Right lobe of liver (tissue), 6 donors: Measurements from ENCODE around the gene KLK15. TPM values are rescaled to one million over a fixed set of nuclear protein-coding genes. Genes with fewer than 3 reads are reported as not detected.

Experiments used
- ATAC-seq, 4 donors: fragments of 200-7000 bp; cut with Tn5 transposase; one replicate each; pipeline ENCODE4 v1.9.1; 2020; ENCODE audit warnings: mild to moderate bottlenecking in 4 of 4, moderate library complexity in 4 of 4
- DNase-seq, 3 donors: peaks; one replicate each; pipeline ENCODE4 v3.0.0-alpha.2; 2020
- H3K27ac ChIP-seq, 3 donors: fragments of 200-600 bp; one replicate each; pipeline ENCODE4 v1.8.0; 2022
- H3K27me3 ChIP-seq, 2 donors: fragments of 200-600 bp; one replicate each; pipeline ENCODE4 v1.8.0; 2022
- H3K36me3 ChIP-seq, 4 donors: fragments of 200-600 bp; sonication (generic) in 1 of 4; one replicate each; pipeline versions ENCODE4 v1.5.1 to v1.8.0; 2017 to 2022; ENCODE audit warnings: control low read depth in 1 of 4
- H3K4me1 ChIP-seq, 4 donors: fragments of 200-600 bp; sonication (generic) in 1 of 4; one replicate each; pipeline versions ENCODE4 v1.5.1 to v1.8.0; 2017 to 2022; ENCODE audit warnings: control low read depth in 1 of 4
- H3K4me3 ChIP-seq, 3 donors: fragments of 200-600 bp; one replicate each; pipeline ENCODE4 v1.8.0; 2022
- H3K9me3 ChIP-seq, 4 donors: fragments of 200-600 bp; sonication (generic) in 1 of 4; one replicate each; pipeline versions ENCODE4 v1.5.1 to v1.8.0; 2017 to 2022; ENCODE audit warnings: control low read depth in 1 of 4
- CTCF ChIP-seq, 4 donors: fragments of 200-600 bp in 3 of 4; fragments of 450-650 bp in 1 of 4; IDR thresholded peaks; one replicate each; pipeline versions ENCODE4 v1.5.1 to v1.8.0; 2016 to 2022; ENCODE audit warnings: antibody characterized with exemption in 4 of 4, mild to moderate bottlenecking in 2 of 4
- POLR2A ChIP-seq: fragments of 450-650 bp; IDR thresholded peaks from one replicate; pipeline ENCODE4 v1.6.1; 2017; ENCODE audit warnings: antibody characterized with exemption, mild to moderate bottlenecking
- WGBS: methylation state at CpG from one replicate; pipeline ENCODE4 v1.1.6; 2018; ENCODE audit warnings: low coverage, low lambda C conversion rate; ENCODE audit not compliant: insufficient coverage; ENCODE audit errors: missing lambda C conversion rate; 5-methylcytosine and 5-hydroxymethylcytosine counted together
- intact Hi-C, 2 donors: fragments of 100-400 bp; cut with DNase I; formaldehyde crosslinking; loops; one replicate each; pipeline versions ENCODE4 v1.11.2 to v1.14.1; 2022
- total RNA-seq, 6 experiments: library from RNA; depleted of rRNA in 2 of 6; stranded (reverse); fragments of >200 nt in 2 of 6; fragmentation: NEBNext Ultra II Directional in 3 of 6; extraction: Animal tissue kit (Norgen Biotek cat#: 25700) in 3 of 6; gene quantifications; one replicate each; pipeline versions ENCODE4 v1.1.0 to v1.2.4, GENCODE V29; 2016 to 2023
- donor health status: DM: no; HTN: yes; CAD: no.
- donor health status: DM: no; HTN: no; CAD: no.
- donor health status: DM: no; HTN: no; CAD: no.
- donor health status: DM: no; HTN: yes; CAD: no.
- donor health status: DM: no; HTN: yes; CAD: no.

Gene KLK15
- total RNA-seq, 6 experiments from 2014 or later, result not detected

- Histone ChIP-seq H3K9me3 (no peaks in the 10 kb centered on the region), H3K36me3 (no peaks in the 10 kb centered on the region), H3K27ac (no peak overlapping the region), H3K4me3 (no peak overlapping the region), H3K4me1 (peaks cover 0 to 4% (median 0%) of the 10 kb centered on the region in 4 donors), H3K27me3 (peaks cover 0 to 2% of the 10 kb centered on the region in 2 donors)
- ATAC-seq (no peak), DNase-seq (no peak)
- 36% methylated on average over 5 of the region's 7 CpGs for WGBS
- TF ChIP-seq CTCF (IDR thresholded peaks at IDR 0.05) (no peak), POLR2A (no peak)
- intact Hi-C loops, result no loop called here
Observed at GRCh38 chr19:50822661-50823208, 10.6 kb downstream of the KLK15 start.

GRCh38 chr19:50821622-50822021, 11.8 kb downstream of the KLK15 start:
- DNase-seq (no peak), ATAC-seq (no peak)
- intact Hi-C loops, result no loop called here
- Histone ChIP-seq H3K9me3 (no peaks in the 10 kb centered on the region), H3K36me3 (no peaks in the 10 kb centered on the region), H3K4me3 (no peak overlapping the region), H3K27me3 (peaks cover 0 to 2% of the 10 kb centered on the region in 2 donors), H3K27ac (no peak overlapping the region), H3K4me1 (peaks cover 0 to 4% (median 0%) of the 10 kb centered on the region in 4 donors)
- no peak for TF ChIP-seq CTCF (IDR thresholded peaks at IDR 0.05)
- no peak for TF ChIP-seq POLR2A
- 35% methylated on average over 5 of the region's 8 CpGs for WGBS

- no peaks in the 10 kb centered on the region for H3K36me3 ChIP-seq
- H3K4me3 ChIP-seq, result no peak overlapping the region
- peaks cover 0 to 4% (median 0%) of the 10 kb centered on the region in 4 donors for H3K4me1 ChIP-seq
- TF ChIP-seq CTCF (IDR thresholded peaks at IDR 0.05), result no peak
- TF ChIP-seq POLR2A, result no peak
- 67% methylated on average over 1 of the region's 4 CpGs for WGBS
- ATAC-seq, result no peak
- intact Hi-C loops, result no loop called here
- peaks cover 0 to 2% of the 10 kb centered on the region in 2 donors for H3K27me3 ChIP-seq
- H3K9me3 ChIP-seq, result no peaks in the 10 kb centered on the region
- no peak for DNase-seq
- no peak overlapping the region for H3K27ac ChIP-seq
Observed at GRCh38 chr19:50821248-50821612, 12.1 kb downstream of the KLK15 start.

- peaks cover 0 to 4% (median 0%) of the 10 kb centered on the region in 4 donors for H3K4me1 ChIP-seq
- H3K36me3 ChIP-seq, result no peaks in the 10 kb centered on the region
- DNase-seq (no peak), ATAC-seq (no peak)
- H3K27ac ChIP-seq, result no peak overlapping the region
- no peak overlapping the region for H3K4me3 ChIP-seq
- H3K27me3 ChIP-seq, result peaks cover 0 to 2% of the 10 kb centered on the region in 2 donors
- no peak for TF ChIP-seq CTCF (IDR thresholded peaks at IDR 0.05)
- H3K9me3 ChIP-seq, result no peaks in the 10 kb centered on the region
- 4% methylated on average over 16 of the region's 21 CpGs for WGBS
- intact Hi-C loops, result no loop called here
Observed at GRCh38 chr19:50820549-50821247, 12.7 kb downstream of the KLK15 start.
